Activated CD8-positive, alpha-beta memory T cell treated with anti-CD3 and anti-CD28 coated beads for 4 hours (primary cell): ENCODE data around the gene GGACT.
"Not testable (repeated sequence)": the region's sequence is repeated elsewhere in the genome, so short reads cannot be mapped to it uniquely, and the experiment has no call there.

Source experiments
- DNase-seq, 2 donors: peaks; one replicate each; pipeline ENCODE4 v3.0.0-alpha.2; 2020; ENCODE audit warnings: low read depth in 2 of 2

The GGACT gene

DNA sequence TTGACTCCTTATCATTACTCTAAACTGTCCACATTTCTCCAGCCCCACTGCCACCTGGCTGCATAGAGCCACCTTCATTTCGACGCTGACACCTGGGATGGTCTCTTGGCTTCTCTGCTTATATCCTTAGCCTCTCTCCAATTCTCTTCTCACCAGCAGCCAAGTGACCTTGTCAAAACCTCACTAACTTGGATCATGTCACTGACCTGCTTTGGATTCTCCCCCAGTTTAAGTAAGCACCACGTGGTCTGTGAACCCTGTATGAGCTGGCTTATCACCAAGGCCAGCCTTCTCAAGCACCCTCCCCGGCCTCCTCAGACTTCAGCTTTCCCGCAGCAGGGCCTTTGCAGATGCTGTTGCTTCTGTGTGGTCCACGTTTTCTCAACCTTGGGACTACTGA lies 12.3 kb upstream of the GGACT start:
- no peak for DNase-seq

DNA sequence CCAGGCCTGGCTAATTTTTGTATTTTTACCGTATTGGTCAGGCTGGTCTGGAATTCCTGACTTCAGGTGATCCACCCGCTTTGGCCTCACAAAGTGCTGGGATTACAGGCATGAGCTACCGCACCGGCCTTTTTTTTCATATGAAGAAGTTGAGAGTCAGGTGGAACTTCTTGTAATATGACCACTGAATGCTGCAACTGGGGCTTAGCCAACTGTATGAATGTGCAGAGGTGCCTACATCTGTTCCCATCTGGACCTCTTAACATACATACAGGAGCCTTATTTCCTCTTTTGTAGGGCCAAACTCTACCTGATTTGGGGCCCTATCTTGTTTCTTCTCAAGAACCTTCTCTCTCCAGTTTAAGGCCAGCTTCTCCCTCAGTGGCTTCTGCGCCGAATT lies 11.9 kb upstream of the GGACT start:
- DNase-seq = no peak

DNA sequence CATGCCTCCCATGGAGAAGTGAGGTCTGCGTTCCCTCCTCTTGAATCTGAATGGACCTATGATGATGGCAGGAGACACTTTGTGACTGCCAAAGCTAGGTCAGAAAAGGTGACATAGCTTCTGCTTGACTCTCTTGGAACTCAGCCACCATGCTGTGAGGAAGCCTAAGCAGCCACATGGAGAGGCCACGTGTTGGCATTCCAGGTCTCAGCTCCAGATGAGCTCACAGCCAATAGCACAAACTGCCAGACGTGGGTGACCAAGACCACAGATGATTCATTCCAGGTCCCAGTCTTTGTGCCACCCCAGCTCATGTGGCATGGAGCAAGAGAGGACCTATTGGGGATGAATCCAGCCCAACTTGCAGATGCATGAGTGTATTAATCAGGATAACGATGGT lies 8.7 kb upstream of the GGACT start:
- no peak for DNase-seq

DNA sequence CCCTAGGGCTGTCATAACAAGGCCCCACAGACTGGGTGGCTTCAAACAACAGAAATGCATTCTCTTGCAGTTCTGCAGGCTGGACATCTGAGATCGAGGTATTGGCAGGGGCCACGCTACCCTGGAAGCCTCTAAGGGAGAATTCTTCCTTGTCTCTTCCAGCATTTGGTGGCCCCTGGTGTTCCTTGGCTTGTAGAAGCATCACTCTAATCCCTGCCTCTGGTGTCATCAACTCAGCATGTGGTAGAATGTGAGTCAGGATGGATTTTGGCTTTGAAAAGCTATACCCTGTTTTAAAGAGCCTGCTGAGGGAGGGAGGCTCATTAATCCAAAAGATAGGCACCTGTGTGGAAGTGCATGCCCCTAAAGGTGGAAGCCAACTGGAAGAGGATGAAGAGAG lies 7.9 kb upstream of the GGACT start:
- DNase-seq = no peak

DNA sequence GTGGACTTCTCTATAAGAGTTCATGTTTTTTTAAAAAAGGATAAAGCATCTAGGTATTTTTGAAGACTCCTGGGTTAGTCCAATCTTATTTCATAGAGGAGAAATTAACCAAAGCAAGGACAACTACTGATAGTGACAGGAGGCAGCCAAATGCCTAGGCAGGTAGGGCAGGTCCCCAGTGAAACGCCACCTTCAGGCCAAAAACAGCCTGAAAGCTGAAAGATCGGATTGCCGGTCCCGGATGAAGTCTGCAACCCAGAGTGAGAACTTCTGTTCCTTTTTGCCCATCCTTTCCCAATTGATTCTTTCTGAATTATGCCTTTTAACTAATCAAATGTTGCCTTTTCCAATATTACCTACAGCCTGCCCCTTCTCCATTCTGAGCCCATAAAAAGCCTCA lies 6.1 kb upstream of the GGACT start:
- DNase-seq = no peak

DNA sequence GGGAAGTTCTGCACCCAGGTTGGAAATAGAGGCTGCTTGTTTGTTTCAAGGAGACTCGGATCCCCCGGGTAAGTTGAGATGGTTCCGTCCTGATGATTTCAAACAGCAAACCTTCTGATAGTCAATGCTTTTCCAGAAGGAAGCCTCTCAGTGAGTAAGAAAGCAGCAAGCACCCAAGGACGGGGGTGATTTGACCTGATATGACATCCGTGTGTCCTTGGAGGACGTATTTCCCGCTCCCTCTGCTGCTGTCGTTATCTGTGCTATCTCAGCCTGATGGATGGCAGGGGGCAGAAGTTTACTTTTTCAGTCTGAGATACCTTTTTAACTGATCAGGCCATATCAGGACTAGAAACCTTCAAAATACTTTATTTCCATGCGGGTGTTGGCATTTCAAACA lies 5.7 kb upstream of the GGACT start:
- DNase-seq = no peak

DNA sequence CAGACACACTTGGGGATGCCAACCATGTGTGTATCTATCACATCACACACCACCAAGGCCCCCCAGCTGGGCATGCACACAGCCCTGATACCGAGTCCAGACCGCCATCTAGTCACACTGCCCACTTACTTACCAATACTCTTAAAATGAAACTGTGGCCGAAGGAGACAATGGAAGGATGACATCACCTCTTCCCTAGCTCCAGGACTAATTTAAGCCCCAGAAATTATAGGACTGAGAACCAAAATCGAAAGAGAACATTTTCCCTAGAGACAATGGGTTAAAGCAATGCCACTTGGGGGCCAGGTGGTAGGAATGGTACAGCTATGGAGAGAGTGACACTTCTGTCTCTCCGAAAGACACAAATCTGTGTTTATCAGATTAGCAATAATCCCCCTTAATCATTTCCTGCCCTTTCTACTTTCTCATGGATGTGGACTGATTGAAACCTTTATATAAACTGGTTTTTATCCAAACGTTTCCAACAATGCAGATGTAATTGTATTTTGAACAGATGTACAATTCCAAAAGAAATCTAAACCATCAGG lies 663 bp upstream of the GGACT start:
- no peak for DNase-seq

DNA sequence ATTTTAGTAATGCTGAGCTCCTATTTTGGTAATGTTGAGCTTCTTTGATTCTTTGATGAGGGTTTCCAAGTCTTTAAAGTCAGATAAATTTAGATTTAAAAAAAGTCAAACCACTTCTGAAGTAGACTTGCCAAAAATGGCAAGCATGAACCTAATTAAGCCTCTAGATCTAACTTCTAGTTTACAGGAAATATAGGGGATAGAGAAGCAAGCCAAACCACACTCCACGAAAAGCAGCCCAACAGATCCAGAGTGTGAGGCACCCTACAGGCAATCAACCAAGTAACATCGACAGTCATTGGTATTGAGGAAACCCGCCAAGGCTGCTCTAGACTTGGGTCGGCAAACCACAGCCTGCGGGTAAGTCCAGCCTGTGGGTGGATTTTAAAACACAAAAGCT lies 3.7 kb downstream of the GGACT start:
- no peak for DNase-seq

DNA sequence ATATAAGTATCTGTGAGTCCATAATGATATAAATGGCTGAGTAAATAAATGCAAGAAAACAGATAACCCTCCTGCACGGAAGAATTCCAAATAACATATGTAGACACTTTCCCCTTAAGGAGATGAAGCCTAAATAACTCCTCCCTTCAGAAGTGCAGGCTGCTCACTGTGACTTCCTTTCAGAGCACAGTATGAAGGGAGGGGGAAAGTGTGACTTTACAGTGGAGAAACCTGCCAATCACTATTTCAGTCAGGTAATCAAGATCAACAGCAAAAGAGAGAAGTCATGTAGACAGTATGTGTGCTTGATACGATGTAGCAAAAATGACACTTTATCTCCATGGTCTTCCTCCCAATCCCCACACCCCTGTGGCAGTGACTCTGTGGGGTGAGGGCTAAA lies 7.1 kb downstream of the GGACT start:
- DNase-seq = no peak

DNA sequence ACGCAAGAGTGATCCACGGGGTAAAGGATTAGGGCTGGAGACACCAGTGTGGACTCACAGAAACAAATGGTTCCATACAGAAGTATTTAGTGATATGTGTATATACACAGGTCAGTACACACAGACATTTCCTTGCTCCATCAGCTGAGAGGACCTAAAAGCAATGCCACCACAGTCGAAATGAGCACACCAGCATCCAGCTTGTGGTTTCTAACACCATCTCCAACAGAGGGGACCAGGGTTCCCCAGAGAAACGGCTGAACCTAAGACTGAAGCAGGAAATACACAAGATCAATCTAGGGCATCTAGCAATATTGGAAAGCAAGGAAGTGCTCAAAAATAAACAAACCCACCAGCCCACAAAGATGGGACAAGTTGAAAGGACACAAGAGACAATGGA lies 7.6 kb downstream of the GGACT start:
- DNase-seq = no peak

DNA sequence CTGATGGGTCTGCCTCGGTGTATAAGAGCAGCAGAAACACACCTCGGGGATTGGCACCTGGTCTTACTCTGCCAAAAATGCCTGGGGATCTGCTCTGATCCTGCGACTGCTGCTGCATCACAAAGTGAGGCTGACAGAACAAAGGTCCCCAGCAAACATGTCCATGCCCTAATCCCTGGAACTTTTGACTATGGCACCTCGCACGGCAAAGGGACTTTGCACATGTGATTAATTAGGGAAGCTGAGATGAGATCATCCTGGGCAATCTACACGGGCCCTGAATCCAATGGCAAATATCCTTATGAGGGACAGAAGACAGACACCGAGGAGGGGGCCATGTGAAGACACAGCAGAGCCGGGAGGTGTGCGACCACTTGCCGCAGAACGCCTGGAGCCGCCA lies 8.5 kb downstream of the GGACT start:
- no peak for DNase-seq

DNA sequence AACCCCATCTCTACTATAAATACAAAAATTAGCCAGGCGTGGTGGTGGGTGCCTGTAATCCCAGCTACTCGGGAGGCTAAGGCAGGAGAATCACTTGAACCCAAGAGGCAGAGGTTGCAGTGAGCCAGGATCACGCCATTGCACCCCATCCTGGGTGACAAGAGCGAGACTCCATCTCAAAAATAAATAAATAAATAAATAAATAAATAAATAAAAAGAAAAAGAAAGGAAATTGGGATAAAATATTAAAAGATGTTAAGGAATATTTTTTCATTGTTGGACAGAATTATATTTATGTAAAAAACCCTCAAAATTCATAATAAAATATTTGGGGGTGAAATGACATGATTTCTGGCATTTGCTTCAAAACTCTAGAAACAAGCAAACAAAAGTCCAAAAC lies 11.3 kb downstream of the GGACT start:
- not testable (repeated sequence) for DNase-seq

DNA sequence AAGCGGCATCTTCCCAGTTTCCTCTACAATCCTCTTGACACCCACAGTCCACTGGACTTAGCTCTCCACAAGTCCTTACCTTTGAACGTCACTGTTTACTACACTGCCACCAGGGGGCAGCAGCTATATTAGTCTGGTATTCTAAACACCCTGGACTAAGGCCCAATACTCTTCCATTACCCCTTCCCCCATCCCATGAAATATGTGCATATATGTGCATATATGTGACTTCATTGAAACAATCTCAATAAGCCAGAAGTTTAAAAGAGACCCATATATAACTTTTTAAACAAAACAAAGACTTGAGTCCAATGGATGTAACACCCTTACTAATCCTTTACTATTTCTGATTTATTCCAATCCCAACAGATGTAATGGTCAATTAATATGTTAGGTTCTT lies 15.5 kb downstream of the GGACT start:
- peak; percentile 45 to 49 for DNase-seq

DNA sequence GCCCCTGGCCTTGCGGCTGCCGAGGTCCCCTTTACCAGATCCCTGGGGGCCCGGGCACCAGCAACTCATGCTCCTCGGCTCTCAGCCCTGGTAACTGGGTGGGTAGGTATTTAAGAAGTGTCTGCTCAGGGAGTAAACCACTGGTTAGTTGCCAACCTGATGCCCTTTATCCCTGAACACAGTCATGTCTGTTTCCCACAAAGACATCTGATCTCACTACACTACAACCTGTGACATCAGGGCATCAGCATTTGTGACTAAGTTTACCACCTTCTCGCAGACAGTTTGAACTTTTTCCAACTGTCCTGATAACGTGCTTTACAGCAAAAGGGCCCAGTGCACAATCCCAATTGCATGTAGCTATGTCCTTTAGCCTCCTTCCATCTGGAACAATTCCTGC lies 22.0 kb downstream of the GGACT start:
- DNase-seq = no peak

DNA sequence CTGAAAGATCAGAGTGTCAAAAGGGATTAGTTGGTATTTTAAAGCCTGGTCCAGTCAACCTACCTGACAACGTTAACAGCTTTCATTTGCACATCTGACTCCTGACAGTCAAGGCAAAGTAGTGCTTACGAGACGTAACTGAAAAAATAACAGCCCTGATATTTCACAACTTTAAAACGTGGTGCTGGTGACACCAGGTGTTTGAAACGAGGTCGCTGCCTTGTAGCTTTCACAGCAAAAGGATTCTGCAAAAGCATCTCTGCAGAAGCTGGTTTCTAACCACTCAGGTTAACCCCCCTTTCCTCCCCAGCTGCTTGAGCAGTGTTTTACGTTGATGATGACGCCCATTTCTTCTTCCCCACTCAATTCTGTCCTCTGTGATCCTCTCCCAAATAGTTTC lies 23.3 kb downstream of the GGACT start:
- DNase-seq = no peak

DNA sequence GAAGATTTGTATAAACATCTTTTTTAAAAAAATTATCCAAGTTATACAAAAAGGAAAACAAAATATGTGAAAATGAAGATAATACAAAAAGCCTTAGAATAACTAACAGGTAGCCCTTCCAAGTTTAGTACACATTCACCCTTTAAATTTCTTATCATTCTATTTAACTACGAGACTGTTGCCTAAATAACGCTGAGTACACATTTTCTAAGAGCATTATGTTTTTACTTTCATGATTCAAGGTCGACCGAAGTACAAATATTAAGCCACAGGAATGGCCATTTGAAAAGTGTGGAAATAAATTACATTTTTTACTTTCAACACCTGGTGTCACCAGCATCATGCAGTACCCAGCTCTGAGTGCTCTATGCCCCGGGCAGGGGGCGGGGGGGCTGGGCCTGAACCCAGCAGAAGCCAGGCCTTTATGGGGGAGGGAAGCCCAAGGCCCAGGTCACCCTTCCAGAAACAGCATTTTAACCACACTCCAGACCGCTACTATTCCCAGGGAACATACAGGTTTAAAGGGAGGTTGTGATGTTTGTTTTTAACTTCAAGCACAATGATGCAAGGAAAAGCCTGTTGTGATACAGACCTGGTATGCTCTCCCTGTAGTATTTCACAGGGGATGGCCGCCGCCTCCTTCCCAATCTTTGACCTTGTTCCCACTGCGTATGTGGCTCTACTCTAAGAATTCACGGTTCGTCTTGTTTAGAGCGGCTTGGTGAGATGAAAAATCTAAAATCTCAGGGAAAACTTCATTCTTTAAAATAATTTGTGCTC lies 24.0 kb downstream of the GGACT start:
- DNase-seq = no peak

DNA sequence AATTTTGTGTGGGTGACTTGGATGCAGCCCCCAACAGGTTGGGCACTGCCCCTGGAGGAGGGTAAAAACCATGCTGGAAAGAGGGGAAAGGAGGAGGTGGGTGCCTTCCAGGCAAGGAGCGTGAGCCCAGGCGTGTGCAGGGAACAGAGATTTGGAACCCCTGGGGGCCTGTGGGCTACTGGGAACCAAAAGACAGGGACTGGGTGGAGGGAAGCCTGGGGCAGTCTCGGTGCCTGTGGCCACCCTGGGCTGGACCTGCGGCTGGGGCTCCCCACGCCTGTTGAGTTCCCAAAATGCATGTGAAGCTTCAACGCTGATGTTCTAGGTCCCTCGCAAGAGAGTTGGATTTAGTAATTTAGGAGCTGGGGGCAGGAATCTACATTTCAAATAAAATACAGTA lies 24.8 kb downstream of the GGACT start:
- DNase-seq = no peak

DNA sequence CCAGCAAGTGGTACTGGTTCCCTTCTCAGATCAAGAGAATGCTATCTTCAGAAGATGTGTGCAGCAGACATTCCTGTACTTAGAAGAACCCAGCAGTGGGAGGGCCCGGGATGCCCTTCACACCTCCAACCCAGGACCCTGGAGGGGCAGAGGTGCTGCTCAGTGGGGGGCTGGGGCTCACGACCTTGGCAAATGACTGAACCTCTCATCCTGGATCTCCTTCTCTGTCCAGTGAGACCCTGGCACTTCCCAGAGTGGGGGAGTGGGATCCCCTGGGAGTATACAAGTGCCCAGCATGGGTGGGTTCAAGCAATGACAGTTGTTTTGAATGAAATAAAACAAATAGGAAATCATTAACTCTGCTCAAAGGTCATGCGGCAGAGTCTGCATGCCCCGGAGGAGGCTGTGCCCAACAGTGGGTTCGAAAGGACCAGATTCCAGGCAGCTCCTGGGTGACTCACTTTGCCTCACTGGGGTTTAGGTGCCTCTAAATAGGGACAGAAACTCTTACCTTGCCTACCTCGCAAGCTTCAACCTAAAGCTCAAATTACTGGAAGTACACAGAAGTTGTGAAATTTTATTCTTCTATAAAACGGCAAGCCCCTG lies 26.9 kb downstream of the GGACT start:
- DNase-seq = no peak

DNA sequence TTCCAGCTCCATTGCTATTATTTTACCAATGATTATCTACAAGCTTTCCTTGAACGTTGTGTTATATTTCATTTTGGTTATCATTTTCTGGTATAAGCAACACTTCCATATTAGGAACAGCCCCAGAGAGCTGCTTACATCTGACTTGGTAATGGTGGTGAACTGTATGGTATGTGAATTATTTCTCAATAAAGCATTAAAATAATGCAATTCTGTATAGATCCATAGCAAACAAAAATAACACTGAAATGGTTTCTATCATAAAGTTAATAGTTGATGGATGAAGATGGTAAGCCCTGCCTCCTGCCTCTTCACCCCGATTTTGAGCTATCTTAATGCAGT lies 27.5 kb downstream of the GGACT start:
- DNase-seq = no peak

DNA sequence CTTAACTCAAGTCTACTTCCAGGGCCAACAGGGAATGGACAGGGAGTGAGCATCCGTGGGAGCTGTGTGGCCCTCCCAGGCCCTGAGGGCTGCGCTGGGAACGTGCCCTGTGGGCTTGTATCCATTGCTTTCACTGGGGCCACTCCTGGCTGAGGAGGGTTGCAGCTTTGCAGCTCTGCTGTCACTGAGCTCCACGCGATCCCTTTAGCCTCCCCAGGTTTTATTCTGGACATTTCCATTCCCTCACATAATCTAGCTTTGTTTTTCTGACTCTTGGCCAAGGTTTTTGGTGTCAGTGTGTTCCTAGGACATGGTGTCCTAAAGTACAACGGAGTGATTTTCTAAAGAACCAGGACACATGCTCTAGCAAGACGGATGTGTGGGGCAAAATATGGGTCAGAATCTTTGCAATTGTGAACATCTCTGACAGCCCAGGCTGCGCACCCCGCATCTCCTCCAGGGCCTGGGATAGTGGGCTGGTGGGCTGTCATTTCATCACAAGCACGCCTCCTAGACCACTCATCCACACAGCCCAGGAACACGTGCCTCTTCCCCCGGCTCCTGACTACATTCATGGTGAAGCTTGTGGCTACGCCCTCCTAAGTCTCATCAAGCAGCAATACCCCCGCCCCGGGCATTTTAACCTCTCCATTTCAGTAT lies 28.0 kb downstream of the GGACT start:
- DNase-seq = no peak

DNA sequence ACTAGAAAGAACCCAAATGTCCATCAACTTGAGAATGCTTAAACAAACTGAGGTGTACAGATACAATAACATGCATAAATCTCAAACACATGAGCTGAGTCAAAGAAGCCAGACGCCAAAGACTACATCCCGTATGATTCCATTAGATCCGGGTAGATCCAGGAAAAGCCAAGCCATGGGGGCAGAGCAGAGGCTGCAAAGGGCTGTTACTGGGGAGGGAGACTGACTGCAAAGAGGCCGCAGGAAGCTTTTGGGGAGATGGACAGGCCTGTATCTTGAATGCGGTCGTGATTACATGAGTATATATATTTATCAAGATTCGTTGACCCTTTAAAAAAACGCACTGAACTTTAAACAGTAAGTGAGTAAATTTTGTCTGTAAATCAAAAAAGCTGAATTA lies 28.7 kb downstream of the GGACT start:
- no peak for DNase-seq

DNA sequence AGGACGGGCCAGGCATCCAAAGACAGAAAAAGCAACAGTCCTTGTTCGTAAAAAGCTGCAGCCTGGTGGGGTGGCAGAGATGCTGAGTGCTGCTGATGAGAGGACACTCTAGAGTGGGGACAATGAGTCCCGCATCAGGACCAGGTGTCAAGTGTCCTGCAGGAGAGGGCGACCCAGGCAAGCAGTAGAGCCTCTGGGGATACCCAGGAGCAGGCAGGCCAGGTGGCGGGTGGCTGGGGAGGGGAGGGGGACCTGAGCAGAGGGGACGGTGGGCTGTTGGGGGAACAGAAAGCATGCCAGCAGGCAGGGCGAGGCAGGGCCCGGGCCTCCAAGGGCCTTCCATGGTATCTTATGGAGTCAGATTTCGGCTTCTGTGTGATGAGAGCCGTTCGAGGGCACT lies 35.8 kb downstream of the GGACT start:
- no peak for DNase-seq

DNA sequence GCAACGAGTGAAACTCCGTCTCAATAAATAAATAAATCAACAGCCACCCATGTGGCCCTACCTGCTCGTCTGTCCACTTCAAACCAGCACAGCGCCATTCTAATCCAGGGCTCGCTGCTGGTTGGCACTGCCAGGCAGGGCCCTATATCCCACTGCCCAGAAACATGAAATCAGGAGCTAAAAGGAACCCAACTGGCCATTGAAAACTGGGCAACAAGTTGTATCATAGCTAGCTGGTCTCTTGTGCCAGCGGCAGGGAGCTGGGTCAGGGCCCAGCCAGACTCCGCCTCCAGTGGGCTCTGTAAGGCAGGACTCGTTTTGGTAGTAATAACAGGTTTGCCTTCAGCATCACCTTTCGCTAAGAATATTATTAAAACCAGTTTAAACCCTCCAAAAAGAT lies 39.3 kb downstream of the GGACT start:
- no peak for DNase-seq
